ENCODE measurements around the gene ASCC1. TPM values are rescaled to one million over a fixed set of nuclear protein-coding genes. Genes with fewer than 3 reads are reported as not detected.
A peak's percentile ranks its signal among the peaks of the same experiment; 100 is the strongest.
"Not testable (repeated sequence)": the region's sequence is repeated elsewhere in the genome, so short reads cannot be mapped to it uniquely, and the experiment has no call there.

ASCC1 gene
- total RNA-seq, 1 donor = 11.0 TPM

DNA sequence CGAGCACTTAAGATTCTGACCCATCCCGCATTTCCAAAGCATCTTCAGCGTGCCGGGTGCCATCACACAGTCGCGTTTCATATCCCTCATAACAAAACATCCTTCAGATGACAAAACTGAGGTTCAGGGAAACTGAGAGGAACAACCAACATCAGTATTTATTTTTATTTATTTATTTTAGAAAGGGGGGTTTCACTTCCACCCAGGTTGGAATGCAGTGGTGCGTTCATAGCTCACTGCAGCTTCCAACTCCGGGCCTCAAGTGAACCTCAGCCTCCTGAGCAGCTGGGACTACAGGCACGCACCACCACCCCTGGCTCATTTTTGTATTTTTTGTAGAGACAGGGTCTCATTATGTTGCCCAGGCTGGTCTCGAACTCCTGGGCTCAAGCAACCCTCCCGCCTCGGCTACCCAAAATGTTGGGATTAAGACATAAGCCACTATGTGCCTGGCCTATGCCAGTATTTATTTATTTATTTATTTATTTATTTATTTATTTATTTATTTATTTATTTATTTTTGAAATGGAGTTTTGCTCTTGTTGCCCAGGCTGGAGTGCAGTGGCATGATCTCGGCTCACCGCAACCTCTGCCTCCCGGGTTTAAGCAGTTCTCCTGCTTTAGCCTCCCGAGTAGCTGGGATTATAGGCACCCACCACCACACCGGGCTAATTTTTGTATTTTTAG is 33.2 kb upstream of the ASCC1 start:
- not testable (repeated sequence) for DNase-seq (ENCODE audit: low read depth in 2 of 3, low spot score in 2 of 3)

- DNase-seq (ENCODE audit: low read depth in 2 of 3, low spot score in 2 of 3) = peak; percentile 53 to 88 (median 58)
These were observed 32.5 kb upstream of the ASCC1 start for GRCh38 chr10:72248468-72249151.

GRCh38 chr10:72245949-72246525 is 30.0 kb upstream of the ASCC1 start:
- no peak for DNase-seq (ENCODE audit: low read depth in 2 of 3, low spot score in 2 of 3)

- DNase-seq (ENCODE audit: low read depth in 2 of 3, low spot score in 2 of 3) = no peak
These were observed 28.5 kb upstream of the ASCC1 start for GRCh38 chr10:72244573-72245038.

- no peak for DNase-seq (ENCODE audit: low read depth in 2 of 3, low spot score in 2 of 3)
These were observed 27.9 kb upstream of the ASCC1 start for GRCh38 chr10:72243822-72244437.

DNA sequence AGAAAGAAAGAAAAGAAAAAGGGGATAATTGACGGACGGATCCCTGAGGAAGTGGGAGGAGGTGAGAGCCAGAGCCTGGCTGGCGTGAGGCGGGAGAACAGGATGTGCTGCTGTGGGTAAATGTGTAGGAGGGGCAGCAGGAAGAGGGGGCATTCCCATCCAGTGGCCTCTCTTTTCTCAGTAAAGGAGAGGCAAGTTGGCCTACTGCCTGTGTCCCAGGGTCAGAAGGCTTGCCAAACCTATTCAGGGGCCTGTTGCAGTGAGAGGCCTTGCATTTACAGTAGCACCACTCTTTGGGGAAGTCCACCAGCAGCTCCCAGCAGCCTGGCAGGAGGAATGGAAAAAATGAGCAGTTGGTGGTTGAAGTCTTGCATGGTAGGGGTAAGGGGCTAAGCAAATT is 26.6 kb upstream of the ASCC1 start:
- DNase-seq (ENCODE audit: low read depth in 2 of 3, low spot score in 2 of 3) = peak in 1 of 3 donors; percentile 40

DNA sequence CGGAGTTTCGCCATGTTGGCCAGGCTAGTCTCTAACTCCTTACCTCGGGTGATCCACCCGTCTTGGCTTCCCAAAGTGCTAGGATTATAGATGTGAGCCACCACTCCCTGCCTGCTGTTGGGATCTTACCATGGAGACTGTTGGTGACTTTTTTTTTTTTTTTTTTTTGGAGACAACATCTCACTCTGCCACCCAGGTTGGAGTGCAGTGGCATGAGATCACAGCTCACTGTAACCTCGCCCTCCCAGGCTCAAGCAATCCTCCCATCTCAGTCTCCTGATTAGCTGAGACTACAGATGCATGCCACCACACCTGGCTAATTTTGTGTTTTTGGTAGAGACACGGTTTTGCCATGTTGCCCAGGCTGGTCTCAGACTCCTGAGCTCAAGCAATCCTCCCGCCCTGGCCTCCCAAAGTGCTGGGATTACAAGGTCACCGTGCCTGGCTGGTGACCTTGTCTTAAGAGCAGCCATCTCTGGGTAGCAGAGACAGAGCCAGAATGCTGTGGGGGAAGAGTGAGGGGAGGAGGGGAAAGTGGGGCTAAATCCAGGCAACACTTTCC is 25.7 kb upstream of the ASCC1 start:
- no peak for DNase-seq (ENCODE audit: low read depth in 2 of 3, low spot score in 2 of 3)

GRCh38 chr10:72240371-72240770 is 24.3 kb upstream of the ASCC1 start:
- DNase-seq (ENCODE audit: low read depth in 2 of 3, low spot score in 2 of 3) = no peak

GRCh38 chr10:72239409-72239808 is 23.3 kb upstream of the ASCC1 start:
- no peak for DNase-seq (ENCODE audit: low read depth in 2 of 3, low spot score in 2 of 3)

DNA sequence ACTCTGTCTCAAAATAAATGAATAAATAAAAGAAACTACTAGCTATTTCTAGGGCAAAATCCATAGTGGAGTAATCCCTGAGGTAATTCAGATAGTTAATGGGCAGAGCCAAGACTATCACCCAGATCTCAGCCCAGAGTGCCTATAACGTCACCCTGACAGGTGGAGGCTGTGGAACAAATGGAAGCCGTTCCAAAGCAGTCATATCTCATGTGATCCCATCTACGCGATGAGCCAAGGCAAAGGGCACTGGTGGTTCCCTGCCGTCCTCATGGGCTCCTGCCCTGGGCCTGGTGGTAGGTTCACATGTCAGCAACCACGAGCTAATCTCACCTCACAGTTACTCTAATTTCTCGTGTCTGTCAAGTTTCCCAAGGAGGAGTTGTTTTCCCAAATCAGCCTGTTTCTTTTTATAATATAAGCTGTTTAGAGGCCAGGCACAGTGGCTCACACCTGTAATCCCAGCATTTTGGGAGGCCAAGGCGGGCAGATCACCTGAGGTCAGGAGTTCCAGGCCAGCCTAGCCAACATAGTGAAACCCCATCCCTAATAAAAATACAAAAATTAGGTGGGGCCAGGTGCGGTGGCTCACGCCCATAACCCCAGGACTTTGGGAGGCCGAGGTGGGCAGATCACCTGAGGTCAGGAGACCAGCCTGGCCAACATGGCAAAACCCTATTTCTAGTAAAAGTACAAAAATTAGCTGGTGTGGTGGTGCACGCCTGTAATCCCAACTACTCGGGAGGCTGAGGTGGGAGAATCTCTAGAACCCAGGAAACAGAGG is 22.5 kb upstream of the ASCC1 start:
- DNase-seq (ENCODE audit: low read depth in 2 of 3, low spot score in 2 of 3) = no peak

GRCh38 chr10:72235544-72236279 is 19.6 kb upstream of the ASCC1 start:
- no peak for DNase-seq (ENCODE audit: low read depth in 2 of 3, low spot score in 2 of 3)

DNA sequence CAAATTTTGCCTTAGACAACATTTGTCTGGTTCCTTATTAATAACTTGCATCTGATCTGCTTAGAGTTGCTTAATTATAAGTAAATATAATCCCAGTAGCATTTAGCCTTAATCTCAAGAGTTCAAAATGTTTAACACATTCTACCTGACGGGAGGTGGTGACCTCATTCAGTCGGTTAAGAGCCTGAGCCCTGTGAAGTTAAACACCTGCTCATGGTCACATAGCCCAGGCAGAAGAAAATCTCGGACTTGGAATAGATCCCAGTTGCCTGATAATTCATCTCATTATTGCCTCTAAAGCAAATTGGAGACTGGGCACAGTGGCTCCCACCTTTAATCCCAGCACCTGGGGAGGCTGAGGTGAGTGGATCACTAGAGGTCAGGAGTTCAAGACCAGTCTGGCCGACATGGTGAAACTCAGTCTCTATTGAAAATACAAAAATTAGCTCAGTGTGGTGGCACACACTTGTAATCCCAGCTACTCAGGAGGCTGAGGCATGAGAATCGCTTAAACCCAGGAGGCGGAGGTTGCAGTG is 18.6 kb upstream of the ASCC1 start:
- DNase-seq (ENCODE audit: low read depth in 2 of 3, low spot score in 2 of 3) = no peak

- no peak for DNase-seq (ENCODE audit: low read depth in 2 of 3, low spot score in 2 of 3)
These were observed 17.5 kb upstream of the ASCC1 start for GRCh38 chr10:72233621-72234020.

DNA sequence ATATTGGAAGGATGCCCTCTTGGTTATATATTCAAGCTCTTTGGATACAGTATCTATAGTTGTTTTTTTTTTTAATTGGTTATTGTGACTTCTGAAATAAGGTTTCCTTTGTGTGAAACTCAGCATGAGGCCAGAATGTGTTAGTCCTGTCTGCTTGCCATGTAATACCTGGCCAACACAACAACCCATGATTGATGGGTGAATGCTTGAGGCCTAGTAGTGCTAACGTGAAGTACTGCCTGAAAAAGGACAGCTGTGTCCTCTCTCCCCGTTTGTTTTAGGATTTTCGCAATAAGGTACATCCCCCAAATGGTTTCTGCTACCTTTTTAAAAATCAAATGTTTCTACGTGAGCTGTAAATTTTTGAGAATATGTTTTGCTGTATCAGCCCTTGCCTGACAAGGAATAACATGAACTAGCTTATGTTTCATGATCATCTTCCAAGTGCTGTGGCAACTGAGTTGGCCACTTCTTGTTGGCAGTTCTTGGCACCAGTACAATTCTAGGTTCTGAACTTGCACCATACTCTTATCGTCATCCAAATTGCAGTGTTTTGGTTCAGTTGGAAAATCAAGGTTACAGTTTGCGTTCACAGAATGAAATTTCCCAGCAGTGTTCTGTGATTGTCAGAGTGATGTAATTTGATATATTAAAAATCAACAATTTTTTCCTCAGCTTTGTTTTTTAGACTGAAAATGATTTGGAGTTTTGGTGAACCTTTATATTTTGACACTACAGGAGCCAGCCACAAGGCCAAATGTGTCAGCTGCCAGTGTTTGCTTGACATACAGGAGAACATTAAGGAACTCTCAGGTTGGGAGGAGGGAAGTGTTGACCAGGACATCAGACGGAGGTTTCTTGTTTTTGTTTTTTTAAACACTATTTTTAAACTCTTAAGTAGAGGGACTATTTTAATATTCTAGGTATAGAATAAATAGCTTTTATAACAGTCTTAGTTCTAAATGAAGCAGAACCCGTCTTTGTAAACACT is 13.5 kb upstream of the ASCC1 start:
- DNase-seq (ENCODE audit: low read depth in 2 of 3, low spot score in 2 of 3) = no peak

GRCh38 chr10:72228318-72228751 is 12.3 kb upstream of the ASCC1 start:
- no peak for DNase-seq (ENCODE audit: low read depth in 2 of 3, low spot score in 2 of 3)

DNA sequence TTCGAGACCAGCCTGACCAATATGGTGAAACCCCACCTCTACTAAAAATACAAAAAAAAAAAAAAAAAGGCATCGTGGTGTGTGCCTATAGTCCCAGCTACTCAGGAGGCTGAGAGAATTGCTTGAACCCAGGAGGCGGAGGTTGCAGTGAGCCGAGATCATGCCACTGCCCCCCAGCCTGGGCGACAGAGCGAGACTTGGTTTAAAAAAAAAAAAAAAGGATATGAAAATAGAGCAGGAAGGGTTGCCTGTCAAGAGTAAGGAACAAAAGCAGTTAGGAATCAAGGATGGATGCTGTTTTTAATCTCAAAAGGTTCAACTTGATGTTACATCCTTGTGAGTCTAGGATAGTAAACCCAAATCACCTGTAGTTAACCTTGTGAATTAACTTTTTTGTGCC is 11.8 kb upstream of the ASCC1 start:
- no peak for DNase-seq (ENCODE audit: low read depth in 2 of 3, low spot score in 2 of 3)

- DNase-seq (ENCODE audit: low read depth in 2 of 3, low spot score in 2 of 3) = no peak
These were observed 10.4 kb upstream of the ASCC1 start for GRCh38 chr10:72226418-72227027.

DNA sequence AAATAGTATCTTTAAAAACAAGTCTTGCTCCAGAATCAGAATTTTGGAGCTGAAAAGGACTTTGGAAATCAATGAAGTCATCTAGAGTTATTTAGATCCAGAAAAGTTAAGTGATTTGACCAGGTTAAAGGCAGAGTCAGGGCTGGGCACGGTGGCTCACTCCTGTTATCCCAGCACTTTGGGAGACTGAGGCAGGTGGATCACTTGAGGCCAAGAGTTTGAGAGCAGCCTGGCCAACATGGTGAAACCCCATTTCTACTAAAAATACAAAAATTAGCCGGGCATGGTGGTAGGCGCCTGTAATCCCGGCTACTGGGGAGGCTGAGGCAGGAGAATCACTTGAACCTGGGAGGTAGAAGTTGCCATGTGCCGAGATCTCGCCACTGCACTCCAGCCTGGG is 8.1 kb upstream of the ASCC1 start:
- not testable (repeated sequence) for DNase-seq (ENCODE audit: low read depth in 2 of 3, low spot score in 2 of 3)
